Neural cell (in vitro differentiated cells): ENCODE measurements around the gene CRIP3. TPM values are rescaled to one million over a fixed set of nuclear protein-coding genes. Genes with fewer than 3 reads are reported as not detected.

ENCODE experiments used
- H2AFZ ChIP-seq: fragments of 200-600, 300-800 bp; sonication (generic), shearing (Covaris generic); 2 replicates; pipeline ENCODE4 v1.6.0; 2014; ENCODE audit warnings: low read depth, mild to moderate bottlenecking, antibody characterized with exemption, low read length, moderate library complexity
- H3F3A ChIP-seq: fragments of 200-600 bp; shearing (Covaris generic); 2 replicates; pipeline ENCODE4 v1.6.1; 2016; ENCODE audit warnings: mild to moderate bottlenecking, moderate library complexity, mixed read lengths, antibody characterized with exemption, low read length; ENCODE audit not compliant: insufficient read depth, poor library complexity, severe bottlenecking
- H3K27ac ChIP-seq: fragments of 200-600, 300-800 bp; sonication (generic), shearing (Covaris generic); 2 replicates; pipeline ENCODE4 v1.5.1; 2014; ENCODE audit warnings: mild to moderate bottlenecking, low read length, moderate library complexity
- H3K27me3 ChIP-seq: fragments of 300-800, 200-600 bp; sonication (generic), shearing (Covaris generic); 2 replicates; pipeline ENCODE4 v1.6.0; 2014; ENCODE audit warnings: mild to moderate bottlenecking, low read depth, low read length, moderate library complexity; ENCODE audit not compliant: insufficient read depth
- H3K36me3 ChIP-seq: fragments of 300-800, 200-600 bp; sonication (generic), shearing (Covaris generic); 2 replicates; pipeline ENCODE4 v1.5.1; 2014; ENCODE audit warnings: mild to moderate bottlenecking, antibody characterized with exemption, low read length, moderate library complexity; ENCODE audit not compliant: insufficient read depth
- H3K4me2 ChIP-seq: fragments of 300-800, 200-600 bp; sonication (generic), shearing (Covaris generic); 2 replicates; pipeline ENCODE4 v1.6.0; 2014; ENCODE audit warnings: mild to moderate bottlenecking, low read length
- H3K4me3 ChIP-seq: fragments of 300-800, 200-600 bp; sonication (generic), shearing (Covaris generic); 2 replicates; pipeline ENCODE4 v1.5.1; 2014; ENCODE audit warnings: mild to moderate bottlenecking, low read length, moderate library complexity
- H3K79me2 ChIP-seq: fragments of 200-600 bp; shearing (Covaris generic); replicated peaks from 2 replicates; pipeline ENCODE4 v1.6.0; 2014; ENCODE audit warnings: mild to moderate bottlenecking, low read length, moderate library complexity; ENCODE audit not compliant: insufficient read depth
- H3K9ac ChIP-seq: fragments of 300-800, 200-600 bp; sonication (generic), shearing (Covaris generic); 2 replicates; pipeline ENCODE4 v1.6.1; 2016; ENCODE audit warnings: mild to moderate bottlenecking, low read length, mixed read lengths
- H3K9me2 ChIP-seq: fragments of 200-600 bp; shearing (Covaris generic); 2 replicates; pipeline ENCODE4 v1.6.1; 2016; ENCODE audit warnings: mild to moderate bottlenecking, low read length, mixed read lengths; ENCODE audit not compliant: insufficient read depth
- H3K9me3 ChIP-seq: fragments of 200-600, 300-800 bp; sonication (generic), shearing (Covaris generic); 2 replicates; pipeline ENCODE4 v1.6.1; 2016; ENCODE audit warnings: mild to moderate bottlenecking, mixed run types, low read length, moderate library complexity, mixed read lengths
- H4K20me1 ChIP-seq: fragments of 200-600 bp; shearing (Covaris generic); 2 replicates; pipeline ENCODE4 v1.6.1; 2016; ENCODE audit warnings: mild to moderate bottlenecking, mixed run types; ENCODE audit not compliant: insufficient read depth
- EP300 ChIP-seq: fragments of 450-650 bp; conservative IDR thresholded peaks from 2 replicates; pipeline ENCODE4 v1.6.1; 2014; ENCODE audit warnings: antibody characterized with exemption, mild to moderate bottlenecking, moderate library complexity; ENCODE audit not compliant: poor library complexity, severe bottlenecking
- EZH2 ChIP-seq: fragments of 200-600, 300-800 bp; shearing (Covaris generic), sonication (generic); IDR thresholded peaks from 2 replicates; pipeline ENCODE4 v1.6.1; 2014; ENCODE audit warnings: antibody characterized with exemption, low read length, borderline replicate concordance, mild to moderate bottlenecking; ENCODE audit not compliant: insufficient read depth, poor library complexity, severe bottlenecking
- MXI1 ChIP-seq: fragments of 450-650 bp; conservative IDR thresholded peaks from 2 replicates; pipeline ENCODE4 v1.6.1; 2014; ENCODE audit warnings: antibody characterized with exemption, mild to moderate bottlenecking; ENCODE audit not compliant: poor library complexity, severe bottlenecking
- POLR2AphosphoS5 ChIP-seq: IDR thresholded peaks from 2 replicates; pipeline ENCODE4 v1.6.1; 2012
- RAD21 ChIP-seq: fragments of 450-650 bp; conservative IDR thresholded peaks from 2 replicates; pipeline ENCODE4 v1.6.1; 2014; ENCODE audit warnings: antibody characterized with exemption, mild to moderate bottlenecking, moderate library complexity
- REST ChIP-seq: IDR thresholded peaks from 2 replicates; pipeline ENCODE4 v1.6.1; 2012; ENCODE audit warnings: borderline replicate concordance
- SMC3 ChIP-seq: fragments of 450-650 bp; conservative IDR thresholded peaks from 2 replicates; pipeline ENCODE4 v1.6.1; 2014; ENCODE audit warnings: antibody characterized with exemption, mild to moderate bottlenecking, moderate library complexity; ENCODE audit not compliant: poor library complexity
- TAF1 ChIP-seq: IDR thresholded peaks from 2 replicates; pipeline ENCODE4 v1.6.1; 2012; ENCODE audit warnings: low read depth
- polyA plus RNA-seq: library from polyadenylated mRNA; depleted of rRNA; stranded (reverse); fragments of >200 nt; gene quantifications from 2 replicates; pipeline ENCODE4 v1.2.3, GENCODE V29; 2014
- TF ChIP-seq, protein P1 (sequence below): fragments of 450-650 bp; IDR thresholded peaks from 2 replicates; pipeline ENCODE4 v1.5.1; 2014; ENCODE audit warnings: antibody characterized with exemption, mild to moderate bottlenecking, moderate library complexity; ENCODE audit not compliant: poor library complexity, severe bottlenecking

CRIP3 gene
- polyA plus RNA-seq, 1 donor from 2014 or later: 3.7 TPM

GRCh38 chr6:43331470-43331869, 22.8 kb upstream of the CRIP3 start (continued):
- TF ChIP-seq EZH2 (no peak), POLR2AphosphoS5 (no peak)

DNA sequence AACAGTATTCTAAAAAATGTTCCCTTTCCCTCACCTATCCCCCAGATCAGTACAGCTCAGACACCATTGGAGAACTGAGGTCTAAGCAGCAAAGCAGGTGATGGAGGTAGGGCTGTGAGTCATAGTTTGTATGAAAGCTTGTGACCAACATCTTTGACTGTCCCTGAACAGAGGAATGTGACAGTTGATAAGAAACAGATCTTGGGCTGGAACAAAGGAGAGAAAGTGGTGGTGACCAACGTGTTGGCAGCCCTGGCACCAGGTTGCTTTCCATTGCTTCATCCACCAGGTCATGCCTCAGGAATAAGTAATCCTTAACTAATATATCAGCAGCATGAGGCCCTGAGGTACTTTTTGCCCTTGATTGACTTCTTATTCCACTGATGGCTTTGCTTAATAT, 19.9 kb upstream of the CRIP3 start:
- Histone ChIP-seq H4K20me1 (no peaks in the 10 kb centered on the region), H3K9me2 (no peaks in the 10 kb centered on the region), H3K36me3 (peaks cover 6% of the 10 kb centered on the region), H3K27me3 (no peaks in the 10 kb centered on the region), H3K4me3 (no peak overlapping the region), H3F3A (no peaks in the 10 kb centered on the region), H3K27ac (no peak overlapping the region), H3K79me2 (no peaks in the 10 kb centered on the region), H3K9me3 (no peaks in the 10 kb centered on the region), H3K9ac (no peak overlapping the region), H2AFZ (no peak overlapping the region), H3K4me2 (no peak overlapping the region)
- TF ChIP-seq, protein P1, sequence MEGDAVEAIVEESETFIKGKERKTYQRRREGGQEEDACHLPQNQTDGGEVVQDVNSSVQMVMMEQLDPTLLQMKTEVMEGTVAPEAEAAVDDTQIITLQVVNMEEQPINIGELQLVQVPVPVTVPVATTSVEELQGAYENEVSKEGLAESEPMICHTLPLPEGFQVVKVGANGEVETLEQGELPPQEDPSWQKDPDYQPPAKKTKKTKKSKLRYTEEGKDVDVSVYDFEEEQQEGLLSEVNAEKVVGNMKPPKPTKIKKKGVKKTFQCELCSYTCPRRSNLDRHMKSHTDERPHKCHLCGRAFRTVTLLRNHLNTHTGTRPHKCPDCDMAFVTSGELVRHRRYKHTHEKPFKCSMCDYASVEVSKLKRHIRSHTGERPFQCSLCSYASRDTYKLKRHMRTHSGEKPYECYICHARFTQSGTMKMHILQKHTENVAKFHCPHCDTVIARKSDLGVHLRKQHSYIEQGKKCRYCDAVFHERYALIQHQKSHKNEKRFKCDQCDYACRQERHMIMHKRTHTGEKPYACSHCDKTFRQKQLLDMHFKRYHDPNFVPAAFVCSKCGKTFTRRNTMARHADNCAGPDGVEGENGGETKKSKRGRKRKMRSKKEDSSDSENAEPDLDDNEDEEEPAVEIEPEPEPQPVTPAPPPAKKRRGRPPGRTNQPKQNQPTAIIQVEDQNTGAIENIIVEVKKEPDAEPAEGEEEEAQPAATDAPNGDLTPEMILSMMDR: no peak
- no peak for TF ChIP-seq EZH2
- no peak for TF ChIP-seq SMC3
- no peak for TF ChIP-seq TAF1
- TF ChIP-seq MXI1: no peak
- TF ChIP-seq RAD21: no peak
- no peak for TF ChIP-seq EP300
- no peak for TF ChIP-seq POLR2AphosphoS5
- TF ChIP-seq REST: no peak

- no peaks in the 10 kb centered on the region for H4K20me1 ChIP-seq
- no peaks in the 10 kb centered on the region for H3K27me3 ChIP-seq
- H3K9me3 ChIP-seq: no peaks in the 10 kb centered on the region
- TF ChIP-seq TAF1 (no peak), MXI1 (no peak), EZH2 (no peak), POLR2AphosphoS5 (no peak), REST (no peak), SMC3 (no peak), EP300 (no peak), RAD21 (no peak)
- TF ChIP-seq, protein P1: no peak
- H3K79me2 ChIP-seq: no peaks in the 10 kb centered on the region
- H2AFZ ChIP-seq: no peak overlapping the region
- H3K4me2 ChIP-seq: no peak overlapping the region
- H3K36me3 ChIP-seq: peaks cover 1% of the 10 kb centered on the region
- no peak overlapping the region for H3K4me3 ChIP-seq
- no peak overlapping the region for H3K27ac ChIP-seq
- H3K9me2 ChIP-seq: no peaks in the 10 kb centered on the region
- H3F3A ChIP-seq: no peaks in the 10 kb centered on the region
- no peak overlapping the region for H3K9ac ChIP-seq
Measured at GRCh38 chr6:43325876-43326275, 17.2 kb upstream of the CRIP3 start.
